ENCODE results near the gene TMEM208. TPM values are rescaled to one million over a fixed set of nuclear protein-coding genes. Genes with fewer than 3 reads are reported as not detected.

Gene TMEM208
- total and polyA plus RNA-seq, 2 experiments from 2014 or later = 47.5 to 181 TPM

GRCh38 chr16:67206838-67207248 lies 20.1 kb upstream of the TMEM208 start:
- Histone ChIP-seq H3K9me2 (replicated peaks; ENCODE audit: insufficient read depth) (no peaks in the 10 kb centered on the region), H2AFZ (no peak overlapping the region), H3K4me2 (no peak overlapping the region), H3K27ac (no peak overlapping the region), H3K79me2 (no peaks in the 10 kb centered on the region), H3K9me3 (ENCODE audit: low read depth) (no peaks in the 10 kb centered on the region), H3K4me1 (ENCODE audit: insufficient read depth) (no peaks in the 10 kb centered on the region), H4K20me1 (ENCODE audit: insufficient read depth, poor library complexity, severe bottlenecking) (no peaks in the 10 kb centered on the region), H3K36me3 (replicated peaks; ENCODE audit: insufficient read depth, low read depth) (no peaks in the 10 kb centered on the region), H3K4me3 (no peak overlapping the region), H3K27me3 (no peaks in the 10 kb centered on the region)
- 73% methylated on average over 3 of the region's 3 CpGs for WGBS (ENCODE audit: low lambda C conversion rate, missing lambda C conversion rate)
- TF ChIP-seq CTCF (IDR thresholded peaks at IDR 0.05; ENCODE audit: poor library complexity) (no peak), EZH2 (IDR thresholded peaks at IDR 0.05; ENCODE audit: borderline replicate concordance) (no peak), EZH2phosphoT487 (IDR thresholded peaks at IDR 0.05; ENCODE audit: low read depth, severe bottlenecking, unreplicated experiment) (no peak)
- DNase-seq (ENCODE audit: low spot score) = no peak

GRCh38 chr16:67207249-67208091 lies 19.5 kb upstream of the TMEM208 start:
- no peaks in the 10 kb centered on the region for H4K20me1 ChIP-seq (ENCODE audit: insufficient read depth, poor library complexity, severe bottlenecking)
- no peaks in the 10 kb centered on the region for H3K9me3 ChIP-seq (ENCODE audit: low read depth)
- no peak for DNase-seq (ENCODE audit: low spot score)
- WGBS (ENCODE audit: low lambda C conversion rate, missing lambda C conversion rate) = 75% methylated on average over 21 of the region's 21 CpGs
- TF ChIP-seq EZH2phosphoT487 (IDR thresholded peaks at IDR 0.05; ENCODE audit: low read depth, severe bottlenecking, unreplicated experiment) (no peak), CTCF (IDR thresholded peaks at IDR 0.05; ENCODE audit: poor library complexity) (no peak), EZH2 (IDR thresholded peaks at IDR 0.05; ENCODE audit: borderline replicate concordance) (no peak)
- no peaks in the 10 kb centered on the region for H3K36me3 ChIP-seq (replicated peaks; ENCODE audit: insufficient read depth, low read depth)
- no peaks in the 10 kb centered on the region for H3K4me1 ChIP-seq (ENCODE audit: insufficient read depth)
- no peak overlapping the region for H3K4me3 ChIP-seq
- H3K27me3 ChIP-seq = no peaks in the 10 kb centered on the region
- H3K9me2 ChIP-seq (replicated peaks; ENCODE audit: insufficient read depth) = no peaks in the 10 kb centered on the region
- no peak overlapping the region for H3K27ac ChIP-seq
- no peaks in the 10 kb centered on the region for H3K79me2 ChIP-seq
- H3K4me2 ChIP-seq = no peak overlapping the region
- H2AFZ ChIP-seq = no peak overlapping the region

- no peak overlapping the region for H3K4me2 ChIP-seq
These were observed 18.6 kb upstream of the TMEM208 start for GRCh38 chr16:67208154-67208896.

More at GRCh38 chr16:67208154-67208896, 18.6 kb upstream of the TMEM208 start:
- WGBS (ENCODE audit: low lambda C conversion rate, missing lambda C conversion rate) = 96% methylated on average over 8 of the region's 11 CpGs
- DNase-seq (ENCODE audit: low spot score) = no peak
- Histone ChIP-seq H4K20me1 (ENCODE audit: insufficient read depth, poor library complexity, severe bottlenecking) (no peaks in the 10 kb centered on the region), H3K27me3 (no peaks in the 10 kb centered on the region), H2AFZ (no peak overlapping the region), H3K9me3 (ENCODE audit: low read depth) (no peaks in the 10 kb centered on the region), H3K4me1 (ENCODE audit: insufficient read depth) (no peaks in the 10 kb centered on the region), H3K4me3 (no peak overlapping the region), H3K9me2 (replicated peaks; ENCODE audit: insufficient read depth) (no peaks in the 10 kb centered on the region), H3K36me3 (replicated peaks; ENCODE audit: insufficient read depth, low read depth) (no peaks in the 10 kb centered on the region), H3K79me2 (no peaks in the 10 kb centered on the region), H3K27ac (no peak overlapping the region)
- TF ChIP-seq EZH2 (IDR thresholded peaks at IDR 0.05; ENCODE audit: borderline replicate concordance) (no peak), CTCF (IDR thresholded peaks at IDR 0.05; ENCODE audit: poor library complexity) (no peak), EZH2phosphoT487 (IDR thresholded peaks at IDR 0.05; ENCODE audit: low read depth, severe bottlenecking, unreplicated experiment) (no peak)

Data from hepatocyte (in vitro differentiated cells).